ENCODE data around the gene FHIT.

FHIT gene

GRCh38 chr3:61065451-61066011, 185.7 kb downstream of the FHIT start:
- H3K27ac Mint-ChIP-seq, result no peak overlapping the region
- DNase-seq, result no peak
- peaks cover 5% of the 10 kb centered on the region for H3K36me3 Mint-ChIP-seq (ENCODE audit: low read depth)
- TF ChIP-seq CTCF (IDR thresholded peaks at IDR 0.05), result no peak
- peaks cover 3% of the 10 kb centered on the region for H3K9me3 Mint-ChIP-seq
- H3K4me3 Mint-ChIP-seq, result no peak overlapping the region
- peaks cover 8% of the 10 kb centered on the region for H3K4me1 Mint-ChIP-seq
- H3K27me3 Mint-ChIP-seq (ENCODE audit: low read depth, poor library complexity), result no peaks in the 10 kb centered on the region

- peak overlapping the region; percentile 23 for H3K27ac Mint-ChIP-seq
- no peak overlapping the region for H3K4me3 Mint-ChIP-seq
- no peak for TF ChIP-seq CTCF (IDR thresholded peaks at IDR 0.05)
- H3K27me3 Mint-ChIP-seq (ENCODE audit: low read depth, poor library complexity), result peaks cover 3% of the 10 kb centered on the region
- no peak for DNase-seq
- H3K4me1 Mint-ChIP-seq, result peaks cover 26% of the 10 kb centered on the region
- no peaks in the 10 kb centered on the region for H3K36me3 Mint-ChIP-seq (ENCODE audit: low read depth)
- H3K9me3 Mint-ChIP-seq, result peaks cover 3% of the 10 kb centered on the region
Measured at GRCh38 chr3:61061092-61061723, 190.0 kb downstream of the FHIT start.

- no peak overlapping the region for H3K27ac Mint-ChIP-seq
- H3K9me3 Mint-ChIP-seq, result peaks cover 3% of the 10 kb centered on the region
- H3K27me3 Mint-ChIP-seq (ENCODE audit: low read depth, poor library complexity), result peaks cover 3% of the 10 kb centered on the region
- H3K4me3 Mint-ChIP-seq, result no peak overlapping the region
- H3K4me1 Mint-ChIP-seq, result peaks cover 26% of the 10 kb centered on the region
- no peak for DNase-seq
- H3K36me3 Mint-ChIP-seq (ENCODE audit: low read depth), result no peaks in the 10 kb centered on the region
- TF ChIP-seq CTCF (IDR thresholded peaks at IDR 0.05), result no peak
Measured at GRCh38 chr3:61060411-61060861, 190.8 kb downstream of the FHIT start.

- no peak overlapping the region for H3K27ac Mint-ChIP-seq
- no peaks in the 10 kb centered on the region for H3K36me3 Mint-ChIP-seq (ENCODE audit: low read depth)
- peaks cover 3% of the 10 kb centered on the region for H3K9me3 Mint-ChIP-seq
- TF ChIP-seq CTCF (IDR thresholded peaks at IDR 0.05), result no peak
- peaks cover 6% of the 10 kb centered on the region for H3K27me3 Mint-ChIP-seq (ENCODE audit: low read depth, poor library complexity)
- H3K4me1 Mint-ChIP-seq, result peaks cover 26% of the 10 kb centered on the region
- DNase-seq, result no peak
- no peak overlapping the region for H3K4me3 Mint-ChIP-seq
Measured at GRCh38 chr3:61058836-61059235, 192.4 kb downstream of the FHIT start.

GRCh38 chr3:61057464-61057863, 193.8 kb downstream of the FHIT start:
- Mint-ChIP-seq H3K4me1 (peaks cover 26% of the 10 kb centered on the region), H3K36me3 (ENCODE audit: low read depth) (no peaks in the 10 kb centered on the region), H3K4me3 (no peak overlapping the region), H3K27ac (peak overlapping the region; percentile 81), H3K27me3 (ENCODE audit: low read depth, poor library complexity) (peaks cover 6% of the 10 kb centered on the region), H3K9me3 (no peaks in the 10 kb centered on the region)
- no peak for DNase-seq
- TF ChIP-seq CTCF (IDR thresholded peaks at IDR 0.05), result no peak

GRCh38 chr3:61055447-61055846, 195.8 kb downstream of the FHIT start:
- Mint-ChIP-seq H3K27me3 (ENCODE audit: low read depth, poor library complexity) (peaks cover 6% of the 10 kb centered on the region), H3K27ac (no peak overlapping the region), H3K4me1 (peaks cover 17% of the 10 kb centered on the region), H3K4me3 (no peak overlapping the region), H3K36me3 (ENCODE audit: low read depth) (no peaks in the 10 kb centered on the region), H3K9me3 (no peaks in the 10 kb centered on the region)
- DNase-seq, result no peak
- no peak for TF ChIP-seq CTCF (IDR thresholded peaks at IDR 0.05)
